NCI-H345 treated with DMSO at 0.1 percent for 48 hours (cell line): ENCODE measurements around the gene HID1.
"Not testable (repeated sequence)": the region's sequence is repeated elsewhere in the genome, so short reads cannot be mapped to it uniquely, and the experiment has no call there.

ENCODE experiments used
- DNase-seq: peaks from one replicate; lab custom pipeline; 2025; ENCODE audit not compliant: unreplicated experiment; lab: John Stamatoyannopoulos, UW

The HID1 gene

GRCh38 chr17:74922694-74923537 is 49.6 kb downstream of the HID1 start, which contains the start of gene USH1G:
Gene USH1G, minus strand, starts transcription at chr17:74923255. Its CDS starts 182 bp downstream, at chr17:74923073.
- no peak for DNase-seq

- no peak for DNase-seq
Observed at GRCh38 chr17:74922172-74922571, 50.4 kb downstream of the HID1 start.

GRCh38 chr17:74921769-74922168 is 50.8 kb downstream of the HID1 start:
- no peak for DNase-seq

- DNase-seq = no peak
Observed at GRCh38 chr17:74921026-74921681, 51.4 kb downstream of the HID1 start.

- no peak for DNase-seq
Observed at GRCh38 chr17:74920642-74921025, 51.9 kb downstream of the HID1 start.

- no peak for DNase-seq
Observed at GRCh38 chr17:74920306-74920620, 52.3 kb downstream of the HID1 start.

- no peak for DNase-seq
Observed at GRCh38 chr17:74919440-74920305, 52.9 kb downstream of the HID1 start.

GRCh38 chr17:74918906-74919305 is 53.7 kb downstream of the HID1 start:
- no peak for DNase-seq

GRCh38 chr17:74917430-74917829 is 55.1 kb downstream of the HID1 start:
- DNase-seq = no peak

- no peak for DNase-seq
Observed at GRCh38 chr17:74916851-74917199, 55.7 kb downstream of the HID1 start.

- DNase-seq = no peak
Observed at GRCh38 chr17:74916136-74916850, 56.3 kb downstream of the HID1 start.

- DNase-seq = not testable (repeated sequence)
Observed at GRCh38 chr17:74911423-74911822, 61.1 kb downstream of the HID1 start.

- not testable (repeated sequence) for DNase-seq
Observed at GRCh38 chr17:74909097-74909496, 63.5 kb downstream of the HID1 start.

GRCh38 chr17:74907012-74907411 is 65.5 kb downstream of the HID1 start:
- DNase-seq = no peak

- not testable (repeated sequence) for DNase-seq
Observed at GRCh38 chr17:74906214-74906793, 66.3 kb downstream of the HID1 start.

- DNase-seq = no peak
Observed at GRCh38 chr17:74904687-74905409, 67.7 kb downstream of the HID1 start.

- no peak for DNase-seq
Observed at GRCh38 chr17:74903671-74904070, 68.9 kb downstream of the HID1 start.

GRCh38 chr17:74903034-74903433 is 69.5 kb downstream of the HID1 start:
- DNase-seq = no peak

- no peak for DNase-seq
Observed at GRCh38 chr17:74901353-74902135, 71.0 kb downstream of the HID1 start.
